KMS-11 (cell line): ENCODE data around the gene CAPN3.

ENCODE experiments used
- H2AFZ ChIP-seq: fragments of 200-600 bp; sonication (generic); 2 replicates; pipeline ENCODE4 v1.6.1; 2016; ENCODE audit warnings: antibody characterized with exemption, mixed run types, low read depth
- H3K27ac ChIP-seq: fragments of 200-600 bp; sonication (generic); 2 replicates; pipeline ENCODE4 v1.6.1; 2016; ENCODE audit warnings: mild to moderate bottlenecking, mixed run types
- H3K27me3 ChIP-seq: fragments of 200-600 bp; sonication (generic); 2 replicates; pipeline ENCODE4 v1.6.1; 2017; ENCODE audit warnings: mild to moderate bottlenecking, low read depth, mixed run types, moderate library complexity; ENCODE audit not compliant: insufficient read depth
- H3K36me3 ChIP-seq: fragments of 200-600 bp; sonication (generic); 2 replicates; pipeline ENCODE4 v1.6.1; 2017; ENCODE audit warnings: mild to moderate bottlenecking, mixed run types; ENCODE audit not compliant: insufficient read depth
- H3K4me1 ChIP-seq: fragments of 200-600 bp; sonication (generic); 2 replicates; pipeline ENCODE4 v1.6.1; 2016; ENCODE audit warnings: mild to moderate bottlenecking, low read depth, mixed run types; ENCODE audit not compliant: poor library complexity, severe bottlenecking
- H3K4me2 ChIP-seq: fragments of 200-600 bp; sonication (generic); 2 replicates; pipeline ENCODE4 v1.7.0; 2016; ENCODE audit warnings: mild to moderate bottlenecking, mixed run types
- H3K4me3 ChIP-seq: fragments of 200-600 bp; sonication (generic); IDR thresholded peaks from 2 replicates; pipeline ENCODE4 v1.6.1; 2017; ENCODE audit warnings: low read depth, low read length, mixed read lengths; ENCODE audit not compliant: insufficient read depth
- H3K79me2 ChIP-seq: fragments of 200-600 bp; sonication (generic); 2 replicates; pipeline ENCODE4 v1.6.1; 2016; ENCODE audit warnings: low read depth, mixed run types; ENCODE audit not compliant: insufficient read depth
- H3K9ac ChIP-seq: fragments of 200-600 bp; sonication (generic); 2 replicates; pipeline ENCODE4 v1.6.1; 2016; ENCODE audit warnings: mild to moderate bottlenecking, mixed run types
- H4K20me1 ChIP-seq: fragments of 200-600 bp; sonication (generic); 2 replicates; pipeline ENCODE4 v1.6.1; 2016; ENCODE audit warnings: mild to moderate bottlenecking, mixed run types; ENCODE audit not compliant: insufficient read depth
- CTCF ChIP-seq: fragments of 200-600 bp; sonication (generic); conservative IDR thresholded peaks from 2 replicates; pipeline ENCODE4 v1.6.1; 2017; ENCODE audit warnings: low read depth, mild to moderate bottlenecking, antibody characterized with exemption, low read length, moderate library complexity, mixed read lengths

Gene CAPN3

GRCh38 chr15:42411884-42412283 lies 52.6 kb downstream of the CAPN3 start:
- H2AFZ ChIP-seq: no peak overlapping the region
- no peak overlapping the region for H3K27ac ChIP-seq
- TF ChIP-seq CTCF: no peak
- H3K27me3 ChIP-seq: no peaks in the 10 kb centered on the region
- no peak overlapping the region for H3K4me2 ChIP-seq
- H3K9ac ChIP-seq: no peak overlapping the region
- no peaks in the 10 kb centered on the region for H3K4me1 ChIP-seq
- no peak overlapping the region for H3K4me3 ChIP-seq
- H3K79me2 ChIP-seq: no peaks in the 10 kb centered on the region
- H3K36me3 ChIP-seq: no peaks in the 10 kb centered on the region
- no peaks in the 10 kb centered on the region for H4K20me1 ChIP-seq

DNA sequence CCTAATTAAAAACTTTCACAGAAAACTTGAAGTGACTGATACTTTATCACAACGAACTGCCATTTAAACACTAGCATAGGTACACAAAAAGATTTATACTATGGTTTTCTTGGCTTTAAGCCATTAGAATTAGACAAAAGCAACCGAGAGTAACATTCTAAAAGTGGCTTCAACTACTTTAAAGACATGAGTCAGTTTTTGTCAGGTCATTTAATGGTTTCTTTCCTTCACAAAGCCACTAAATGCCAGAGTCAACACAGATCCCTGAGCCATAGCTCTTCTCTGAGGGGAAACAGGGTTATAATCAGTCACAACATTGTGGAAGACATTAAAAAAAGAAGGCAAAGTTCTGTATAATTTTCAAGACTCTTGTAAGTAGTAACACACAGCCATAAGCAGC lies 54.6 kb downstream of the CAPN3 start:
- H3K4me2 ChIP-seq: no peak overlapping the region
- no peaks in the 10 kb centered on the region for H3K27me3 ChIP-seq
- H3K4me3 ChIP-seq: no peak overlapping the region
- H3K36me3 ChIP-seq: no peaks in the 10 kb centered on the region; the same call in 1 of the 2 replicates
- no peak overlapping the region for H3K9ac ChIP-seq
- no peak overlapping the region for H2AFZ ChIP-seq
- no peak overlapping the region for H3K27ac ChIP-seq
- no peaks in the 10 kb centered on the region for H3K4me1 ChIP-seq
- H3K79me2 ChIP-seq: no peaks in the 10 kb centered on the region
- no peaks in the 10 kb centered on the region for H4K20me1 ChIP-seq
- TF ChIP-seq CTCF: no peak

- TF ChIP-seq CTCF: no peak
- H3K36me3 ChIP-seq: no peaks in the 10 kb centered on the region; the same call in 1 of the 2 replicates
- no peaks in the 10 kb centered on the region for H3K79me2 ChIP-seq
- H3K4me2 ChIP-seq: no peak overlapping the region
- H3K27ac ChIP-seq: no peak overlapping the region
- H2AFZ ChIP-seq: no peak overlapping the region
- no peak overlapping the region for H3K4me3 ChIP-seq
- H3K9ac ChIP-seq: no peak overlapping the region
- H4K20me1 ChIP-seq: no peaks in the 10 kb centered on the region
- H3K4me1 ChIP-seq: no peaks in the 10 kb centered on the region
- no peaks in the 10 kb centered on the region for H3K27me3 ChIP-seq
Measured at GRCh38 chr15:42419369-42419768, 60.1 kb downstream of the CAPN3 start.

GRCh38 chr15:42421376-42421775 lies 62.1 kb downstream of the CAPN3 start:
- H3K36me3 ChIP-seq: peaks cover 5% of the 10 kb centered on the region; the same call in 1 of the 2 replicates
- no peak overlapping the region for H3K4me3 ChIP-seq
- no peaks in the 10 kb centered on the region for H3K4me1 ChIP-seq

More at GRCh38 chr15:42421376-42421775, 62.1 kb downstream of the CAPN3 start:
- no peak overlapping the region for H3K4me2 ChIP-seq
- H3K27me3 ChIP-seq: no peaks in the 10 kb centered on the region
- no peak for TF ChIP-seq CTCF
- no peak overlapping the region for H3K9ac ChIP-seq
- H3K27ac ChIP-seq: no peak overlapping the region
- H2AFZ ChIP-seq: no peak overlapping the region
- no peaks in the 10 kb centered on the region for H4K20me1 ChIP-seq
- no peaks in the 10 kb centered on the region for H3K79me2 ChIP-seq
